AG09309 (cell line): ENCODE measurements around the gene CDK4.

Experiments used
- DNase-seq: peaks from one replicate; pipeline ENCODE4 v3.0.0-alpha.2; 2010; ENCODE audit warnings: low read depth
- H3K4me3 ChIP-seq: 2 replicates; pipeline ENCODE4 v1.5.1; 2011; ENCODE audit warnings: mild to moderate bottlenecking, low read depth, low read length, moderate library complexity; ENCODE audit not compliant: control insufficient read depth
- TF ChIP-seq, protein P1 (sequence below): IDR thresholded peaks from 2 replicates; pipeline ENCODE4 v1.5.1; 2011; ENCODE audit warnings: mild to moderate bottlenecking, low read depth, low read length, inconsistent platforms; ENCODE audit not compliant: insufficient read depth, control insufficient read depth; ENCODE audit errors: missing control alignments

Gene CDK4

DNA sequence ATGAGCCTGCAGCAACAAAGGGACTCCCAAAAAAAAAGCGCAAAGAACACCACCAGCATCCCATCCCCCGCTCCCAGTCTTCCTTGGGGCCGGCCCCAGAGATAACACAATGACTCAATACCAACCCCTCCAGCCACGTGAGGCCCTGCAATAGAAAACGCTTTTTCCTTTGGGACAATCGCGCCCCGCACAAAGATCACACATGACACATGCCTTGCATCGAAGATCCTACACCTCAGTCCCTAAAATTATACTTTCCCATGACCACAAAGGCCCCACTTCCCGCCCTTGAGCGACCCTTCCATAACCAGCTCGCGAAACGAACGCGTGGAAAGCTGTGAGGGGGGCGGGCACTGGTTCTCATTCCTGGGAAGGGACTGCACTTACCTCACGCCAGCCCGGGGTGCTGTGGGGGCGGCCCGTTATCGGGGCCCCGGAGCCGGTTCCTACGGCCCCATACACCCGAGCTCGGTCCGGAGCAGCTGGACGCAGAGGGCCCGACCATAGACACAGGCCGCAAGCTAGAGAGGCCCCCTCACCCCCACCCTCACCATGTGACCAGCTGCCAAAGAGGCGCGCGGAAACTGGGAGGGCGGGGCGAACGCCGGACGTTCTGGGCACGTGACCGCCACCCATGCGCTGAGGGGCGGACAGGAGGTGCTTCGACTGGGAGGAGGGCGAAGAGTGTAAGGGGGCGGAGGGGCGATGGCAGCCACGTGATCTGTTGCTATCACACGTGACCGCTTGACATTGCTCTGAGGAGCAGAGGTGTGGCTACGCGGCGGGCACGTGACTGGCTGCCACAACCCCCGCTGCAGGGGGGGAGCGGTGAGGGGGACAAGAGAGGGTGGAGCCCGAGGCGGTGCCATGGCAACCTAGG is at the start of gene CDK4:
Gene CDK4 (minus strand): TSS at position 523 of the 880 bp plus-strand sequence. CDS start 593 bp downstream, outside the sequence.
- DNase-seq = peak; percentile 98
- TF ChIP-seq, protein P1, sequence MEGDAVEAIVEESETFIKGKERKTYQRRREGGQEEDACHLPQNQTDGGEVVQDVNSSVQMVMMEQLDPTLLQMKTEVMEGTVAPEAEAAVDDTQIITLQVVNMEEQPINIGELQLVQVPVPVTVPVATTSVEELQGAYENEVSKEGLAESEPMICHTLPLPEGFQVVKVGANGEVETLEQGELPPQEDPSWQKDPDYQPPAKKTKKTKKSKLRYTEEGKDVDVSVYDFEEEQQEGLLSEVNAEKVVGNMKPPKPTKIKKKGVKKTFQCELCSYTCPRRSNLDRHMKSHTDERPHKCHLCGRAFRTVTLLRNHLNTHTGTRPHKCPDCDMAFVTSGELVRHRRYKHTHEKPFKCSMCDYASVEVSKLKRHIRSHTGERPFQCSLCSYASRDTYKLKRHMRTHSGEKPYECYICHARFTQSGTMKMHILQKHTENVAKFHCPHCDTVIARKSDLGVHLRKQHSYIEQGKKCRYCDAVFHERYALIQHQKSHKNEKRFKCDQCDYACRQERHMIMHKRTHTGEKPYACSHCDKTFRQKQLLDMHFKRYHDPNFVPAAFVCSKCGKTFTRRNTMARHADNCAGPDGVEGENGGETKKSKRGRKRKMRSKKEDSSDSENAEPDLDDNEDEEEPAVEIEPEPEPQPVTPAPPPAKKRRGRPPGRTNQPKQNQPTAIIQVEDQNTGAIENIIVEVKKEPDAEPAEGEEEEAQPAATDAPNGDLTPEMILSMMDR = no peak
- peak within 1 kb of the TSS; percentile 88 for H3K4me3 ChIP-seq

DNA sequence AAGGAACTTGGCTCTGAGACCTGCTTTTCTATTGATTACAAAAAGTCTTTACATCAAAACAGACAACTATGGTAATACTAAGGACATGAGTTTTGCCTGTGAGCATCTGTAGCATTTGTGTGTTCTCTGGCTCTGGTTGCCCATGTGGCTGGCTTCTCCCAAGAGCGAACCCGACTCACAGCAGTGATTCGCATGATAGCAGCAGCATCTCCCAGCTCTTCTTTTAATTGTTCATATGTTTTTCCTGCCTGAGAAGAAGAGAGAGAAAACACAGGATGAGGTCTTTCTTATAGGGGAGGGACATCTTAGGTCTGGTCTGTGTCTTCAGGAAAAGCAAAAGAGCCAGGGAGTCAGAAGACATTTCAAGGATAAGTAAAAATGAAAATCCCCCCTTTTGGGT is 48.9 kb upstream of the CDK4 start:
- TF ChIP-seq, protein P1 = no peak
- no peak for DNase-seq
- H3K4me3 ChIP-seq = no peak overlapping the region

DNA sequence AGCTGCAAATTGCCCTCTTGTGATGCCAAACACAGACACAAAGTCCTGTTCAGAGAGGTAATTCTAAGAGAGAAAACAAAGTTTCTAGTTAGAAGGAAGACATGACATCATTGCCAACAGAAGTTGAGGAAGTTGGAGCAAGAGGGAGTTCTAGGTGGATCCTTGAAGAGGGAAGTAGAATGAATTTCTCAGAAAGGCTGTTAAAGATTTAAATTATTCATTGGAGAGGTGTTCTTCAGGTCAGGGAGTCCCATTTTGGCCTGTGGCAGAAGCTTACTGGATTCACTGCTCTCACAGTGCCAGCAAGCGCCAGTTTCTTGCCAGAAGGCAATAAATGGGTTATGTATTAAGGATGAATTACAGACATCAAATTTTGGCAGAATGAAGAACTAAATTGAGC is 45.8 kb upstream of the CDK4 start:
- H3K4me3 ChIP-seq = no peak overlapping the region
- TF ChIP-seq, protein P1 = no peak
- no peak for DNase-seq

DNA sequence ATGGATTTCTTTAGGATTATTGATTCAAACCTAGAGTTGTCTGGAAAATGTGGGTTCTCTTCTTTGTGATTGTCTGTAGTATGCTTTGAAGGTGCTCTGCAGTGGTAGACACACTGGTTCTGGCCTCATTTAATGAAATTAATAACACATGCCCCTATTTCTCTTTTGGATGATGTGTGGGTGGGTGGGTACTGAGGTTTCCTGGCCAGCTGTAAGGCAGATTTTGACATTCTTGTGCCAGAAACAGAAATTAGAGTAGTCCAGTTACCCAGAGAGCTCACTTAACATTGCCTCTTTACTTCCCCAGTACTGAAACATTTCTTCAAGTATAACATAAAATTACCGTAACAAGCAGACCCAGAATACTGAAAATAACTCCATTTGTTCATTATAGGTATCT is 44.9 kb upstream of the CDK4 start:
- DNase-seq = no peak

DNA sequence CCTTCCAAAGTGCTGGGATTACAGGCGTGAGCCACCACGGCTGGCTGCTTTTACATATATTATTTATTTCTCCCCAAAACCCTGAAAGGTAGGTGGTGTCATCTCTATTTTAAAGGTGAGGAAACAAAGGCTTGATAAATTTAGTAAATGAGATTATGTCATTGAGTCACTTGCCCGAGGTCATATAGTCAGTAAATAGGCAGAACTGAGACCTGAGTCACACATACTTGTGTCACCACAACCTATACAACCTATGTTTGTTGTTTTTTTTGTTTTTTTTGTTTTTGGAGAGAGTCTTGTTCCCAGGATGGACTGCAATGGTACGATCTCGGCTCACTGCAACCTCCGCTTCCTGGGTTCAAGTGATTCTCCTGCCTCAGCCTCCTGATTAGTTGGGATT is 43.2 kb upstream of the CDK4 start:
- TF ChIP-seq, protein P1 = no peak
- H3K4me3 ChIP-seq = no peak overlapping the region
- no peak for DNase-seq

More for the DNA sequence above, 44.9 kb upstream of the CDK4 start:
- H3K4me3 ChIP-seq = no peak overlapping the region
- TF ChIP-seq, protein P1 = no peak

DNA sequence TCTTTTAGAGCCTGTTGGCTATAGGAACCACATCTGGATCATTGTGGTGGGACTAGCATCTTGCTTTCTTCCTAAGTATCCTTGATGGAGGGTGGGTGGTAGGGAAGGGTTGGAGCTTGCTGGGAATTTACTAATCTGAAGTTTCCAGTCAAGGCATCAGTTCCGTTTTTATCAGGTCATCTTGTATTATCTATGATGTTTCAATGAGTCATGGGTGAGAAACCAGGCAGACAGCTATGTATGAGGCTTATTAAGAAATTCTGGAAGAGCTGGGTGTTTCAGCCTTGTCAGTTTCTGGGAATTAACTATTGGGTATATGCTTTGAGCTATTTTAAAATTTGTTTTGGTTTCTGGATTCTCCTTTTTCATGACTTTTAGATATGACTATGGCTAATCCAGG is 41.8 kb upstream of the CDK4 start:
- H3K4me3 ChIP-seq = no peak overlapping the region
- TF ChIP-seq, protein P1 = no peak
- DNase-seq = peak; percentile 80
